Keratinocyte (primary cell): ENCODE results near the gene UBE2D3.

ENCODE experiments used
- CTCF ChIP-seq, 3 experiments: IDR thresholded peaks in 1 of 3; conservative IDR thresholded peaks in 1 of 3; optimal IDR thresholded peaks in 1 of 3; 2 replicates in 2 of 3; 3 replicates in 1 of 3; pipeline versions ENCODE3 to v1.5.1; 2011; ENCODE audit warnings: low read length in 3 of 3, mild to moderate bottlenecking in 3 of 3, moderate library complexity in 2 of 3, control low read depth in 1 of 3, inconsistent platforms in 1 of 3; ENCODE audit not compliant: insufficient read depth in 2 of 3; ENCODE audit errors: extremely low read depth in 1 of 3
- EZH2 ChIP-seq: IDR thresholded peaks from one replicate; pipeline ENCODE4 v1.6.1; 2012; ENCODE audit warnings: inconsistent platforms, mild to moderate bottlenecking, low read length, moderate library complexity

DNA sequence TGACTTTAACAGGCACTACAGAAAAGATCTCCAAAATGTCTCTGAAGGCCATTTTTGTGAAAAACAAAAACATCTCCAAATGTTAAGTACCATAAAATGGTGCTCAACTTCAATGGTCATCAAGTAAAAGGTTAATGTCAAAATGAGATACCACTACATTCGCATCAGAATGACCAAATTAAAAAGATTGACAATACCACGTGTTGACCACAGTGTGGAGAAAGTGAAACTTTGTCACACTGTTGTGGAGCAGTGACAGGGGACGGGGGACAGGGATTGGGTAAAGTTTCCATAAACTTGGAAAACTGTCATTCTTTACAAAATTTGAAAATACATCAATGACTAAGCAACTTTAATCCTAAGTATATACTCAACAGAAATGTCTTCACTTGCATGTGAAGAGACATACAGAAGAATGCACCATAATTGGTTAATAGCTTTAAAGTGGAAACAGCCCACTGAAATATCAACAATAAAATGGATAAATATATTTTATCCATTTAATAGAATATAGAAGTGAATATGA lies 22.3 kb upstream of the UBE2D3 start:
- TF ChIP-seq CTCF (optimal IDR thresholded peaks at IDR 0.05 in 1 of 3, IDR thresholded peaks at IDR 0.05 in 1 of 3, conservative IDR thresholded peaks at IDR 0.05 in 1 of 3; ENCODE audit: extremely low read depth in 1 of 3, insufficient read depth in 2 of 3, low read length in 3 of 3) (no peak), EZH2 (no peak)
